Astrocyte of the spinal cord (primary cell): Measurements from ENCODE around the gene DESI1.
A peak's percentile ranks its signal among the peaks of the same experiment; 100 is the strongest.

ENCODE experiments used
- DNase-seq: peaks from one replicate; pipeline ENCODE4 v3.0.0; 2011; ENCODE audit warnings: low read depth, low spot score
- H3K4me3 ChIP-seq: 2 replicates; pipeline ENCODE4 v1.5.1; 2011; ENCODE audit warnings: low read depth, mild to moderate bottlenecking, low read length, moderate library complexity
- in situ Hi-C: cut with HindIII; loops from 2 replicates; pipeline ENCODE4 v1.10.0; 2017; ENCODE audit warnings: low sequenced_read_pairs
- TF ChIP-seq, protein P1 (sequence below): IDR thresholded peaks from 2 replicates; pipeline ENCODE4 v1.5.1; 2012; ENCODE audit warnings: low read depth, mild to moderate bottlenecking, low read length, inconsistent platforms

The DESI1 gene

GRCh38 chr22:41589391-41590241, 31.2 kb downstream of the DESI1 start, which contains the start of gene PMM1:
TSS of gene PMM1 (minus strand) at chr22:41589840. CDS start at chr22:41589805, 35 bp downstream.
- TF ChIP-seq, protein P1, sequence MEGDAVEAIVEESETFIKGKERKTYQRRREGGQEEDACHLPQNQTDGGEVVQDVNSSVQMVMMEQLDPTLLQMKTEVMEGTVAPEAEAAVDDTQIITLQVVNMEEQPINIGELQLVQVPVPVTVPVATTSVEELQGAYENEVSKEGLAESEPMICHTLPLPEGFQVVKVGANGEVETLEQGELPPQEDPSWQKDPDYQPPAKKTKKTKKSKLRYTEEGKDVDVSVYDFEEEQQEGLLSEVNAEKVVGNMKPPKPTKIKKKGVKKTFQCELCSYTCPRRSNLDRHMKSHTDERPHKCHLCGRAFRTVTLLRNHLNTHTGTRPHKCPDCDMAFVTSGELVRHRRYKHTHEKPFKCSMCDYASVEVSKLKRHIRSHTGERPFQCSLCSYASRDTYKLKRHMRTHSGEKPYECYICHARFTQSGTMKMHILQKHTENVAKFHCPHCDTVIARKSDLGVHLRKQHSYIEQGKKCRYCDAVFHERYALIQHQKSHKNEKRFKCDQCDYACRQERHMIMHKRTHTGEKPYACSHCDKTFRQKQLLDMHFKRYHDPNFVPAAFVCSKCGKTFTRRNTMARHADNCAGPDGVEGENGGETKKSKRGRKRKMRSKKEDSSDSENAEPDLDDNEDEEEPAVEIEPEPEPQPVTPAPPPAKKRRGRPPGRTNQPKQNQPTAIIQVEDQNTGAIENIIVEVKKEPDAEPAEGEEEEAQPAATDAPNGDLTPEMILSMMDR, result no peak

GRCh38 chr22:41587347-41587723, 33.5 kb downstream of the DESI1 start:
- no peak overlapping the region for H3K4me3 ChIP-seq
- no peak for DNase-seq
- in situ Hi-C loops, result no loop called here
- TF ChIP-seq, protein P1, result no peak

More at GRCh38 chr22:41589391-41590241, 31.2 kb downstream of the DESI1 start, which contains the start of gene PMM1:
- DNase-seq, result peak; percentile 100
- peak within 1 kb of the TSS; percentile 93 for H3K4me3 ChIP-seq
- in situ Hi-C loops, result no loop called here

GRCh38 chr22:41585898-41586297, 34.9 kb downstream of the DESI1 start:
- in situ Hi-C loops, result no loop called here
- DNase-seq, result no peak
- no peak overlapping the region for H3K4me3 ChIP-seq
- TF ChIP-seq, protein P1, result no peak

- H3K4me3 ChIP-seq, result no peak overlapping the region
- TF ChIP-seq, protein P1, result no peak
- DNase-seq, result no peak
- in situ Hi-C loops, result no loop called here
Observed at GRCh38 chr22:41584881-41585280, 36.0 kb downstream of the DESI1 start.

- no peak for DNase-seq
- H3K4me3 ChIP-seq, result no peak overlapping the region
- TF ChIP-seq, protein P1, result no peak
- in situ Hi-C loops, result no loop called here
Observed at GRCh38 chr22:41582694-41583093, 38.1 kb downstream of the DESI1 start.

GRCh38 chr22:41579997-41580355, 40.9 kb downstream of the DESI1 start:
- no peak for DNase-seq
- H3K4me3 ChIP-seq, result no peak overlapping the region
- in situ Hi-C loops, result no loop called here
- TF ChIP-seq, protein P1, result no peak
